Measurements from ENCODE around the gene STXBP6. TPM values are rescaled to one million over a fixed set of nuclear protein-coding genes. Genes with fewer than 3 reads are reported as not detected.

The STXBP6 gene
- total and polyA plus RNA-seq, 2 of the 13 experiments (the other 11 are each of a cell fraction or from before 2014, with no cell fraction given), result 35.3 to 42.8 TPM

DNA sequence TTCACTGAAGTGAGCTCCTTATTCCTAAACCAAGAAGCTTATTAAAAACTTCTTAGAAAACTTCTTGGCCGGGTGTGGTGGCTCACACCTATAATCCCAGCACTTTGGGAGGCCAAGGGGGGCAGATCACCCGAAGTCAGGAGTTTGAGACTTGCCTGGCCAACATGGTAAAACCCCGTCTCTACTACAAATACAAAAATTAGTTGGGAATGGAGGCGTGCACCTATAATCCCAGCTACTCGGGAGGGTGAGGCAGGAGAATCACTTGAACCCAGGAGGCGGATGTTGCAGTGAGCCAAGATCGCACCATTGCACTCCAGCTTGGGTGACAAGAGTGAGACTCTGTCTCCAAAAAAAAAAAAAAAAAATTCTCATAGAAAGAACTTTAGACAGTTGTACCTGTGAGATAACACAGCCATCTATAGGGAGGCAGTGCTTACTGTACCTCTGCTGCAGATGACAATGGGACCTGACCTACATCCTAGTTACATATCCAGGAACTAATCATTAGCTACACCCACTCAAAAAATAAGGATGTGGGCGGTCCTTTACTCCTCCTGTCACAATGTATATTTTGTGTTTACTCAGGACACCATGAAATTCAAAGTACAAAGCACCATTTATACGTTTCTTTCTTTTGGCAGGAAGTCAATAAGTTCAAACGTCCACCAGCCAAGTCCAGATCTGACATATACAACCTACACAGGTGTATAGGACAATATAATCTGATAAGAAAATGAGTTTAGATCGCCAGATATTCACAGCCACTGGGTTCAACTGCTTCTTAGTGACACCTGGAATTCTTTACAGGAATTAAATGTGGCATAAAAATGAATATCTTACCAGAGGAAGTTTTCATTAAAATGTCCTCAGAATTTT is 14.9 kb downstream of the STXBP6 start (continued):
- TF ChIP-seq, protein P1, sequence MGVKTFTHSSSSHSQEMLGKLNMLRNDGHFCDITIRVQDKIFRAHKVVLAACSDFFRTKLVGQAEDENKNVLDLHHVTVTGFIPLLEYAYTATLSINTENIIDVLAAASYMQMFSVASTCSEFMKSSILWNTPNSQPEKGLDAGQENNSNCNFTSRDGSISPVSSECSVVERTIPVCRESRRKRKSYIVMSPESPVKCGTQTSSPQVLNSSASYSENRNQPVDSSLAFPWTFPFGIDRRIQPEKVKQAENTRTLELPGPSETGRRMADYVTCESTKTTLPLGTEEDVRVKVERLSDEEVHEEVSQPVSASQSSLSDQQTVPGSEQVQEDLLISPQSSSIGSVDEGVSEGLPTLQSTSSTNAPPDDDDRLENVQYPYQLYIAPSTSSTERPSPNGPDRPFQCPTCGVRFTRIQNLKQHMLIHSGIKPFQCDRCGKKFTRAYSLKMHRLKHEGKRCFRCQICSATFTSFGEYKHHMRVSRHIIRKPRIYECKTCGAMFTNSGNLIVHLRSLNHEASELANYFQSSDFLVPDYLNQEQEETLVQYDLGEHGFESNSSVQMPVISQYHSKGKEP (CRISPR knock-in tag; IDR thresholded peaks at IDR 0.05), result no peak
- TF ChIP-seq ZNF576 (CRISPR knock-in tag; IDR thresholded peaks at IDR 0.05), result peak; percentile 44; the same call in 1 of the 2 replicates
- TF ChIP-seq MIER3 (CRISPR knock-in tag; IDR thresholded peaks at IDR 0.05; ENCODE audit: borderline replicate concordance), result no peak
- TF ChIP-seq ZZZ3 (CRISPR knock-in tag; IDR thresholded peaks at IDR 0.05; ENCODE audit: borderline replicate concordance), result no peak; the same call in 1 of the 2 replicates
- no peak for TF ChIP-seq HOXA9 (CRISPR knock-in tag; IDR thresholded peaks at IDR 0.05; ENCODE audit: borderline replicate concordance)
- TF ChIP-seq HBP1 (CRISPR knock-in tag; IDR thresholded peaks at IDR 0.05; ENCODE audit: low read depth), result no peak
- no peak for TF ChIP-seq NR2F1 (CRISPR knock-in tag; IDR thresholded peaks at IDR 0.05)
- TF ChIP-seq ZNF614 (CRISPR knock-in tag; IDR thresholded peaks at IDR 0.05; ENCODE audit: borderline replicate concordance), result peak; percentile 94
- TF ChIP-seq, protein P2, sequence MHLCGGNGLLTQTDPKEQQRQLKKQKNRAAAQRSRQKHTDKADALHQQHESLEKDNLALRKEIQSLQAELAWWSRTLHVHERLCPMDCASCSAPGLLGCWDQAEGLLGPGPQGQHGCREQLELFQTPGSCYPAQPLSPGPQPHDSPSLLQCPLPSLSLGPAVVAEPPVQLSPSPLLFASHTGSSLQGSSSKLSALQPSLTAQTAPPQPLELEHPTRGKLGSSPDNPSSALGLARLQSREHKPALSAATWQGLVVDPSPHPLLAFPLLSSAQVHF (CRISPR knock-in tag; IDR thresholded peaks at IDR 0.05), result no peak
- no peak for TF ChIP-seq LCORL (IDR thresholded peaks at IDR 0.05)
- peak; percentile 94 for TF ChIP-seq LCORL (CRISPR knock-in tag; IDR thresholded peaks at IDR 0.05)
- TF ChIP-seq ZNF441 (CRISPR knock-in tag; IDR thresholded peaks at IDR 0.05; ENCODE audit: borderline replicate concordance), result 0 out of 2 replicates have a peak, but pooled peaks have one; percentile 35
- TF ChIP-seq SAFB2 (CRISPR knock-in tag; IDR thresholded peaks at IDR 0.05; ENCODE audit: borderline replicate concordance, low read depth), result no peak
- TF ChIP-seq ZNF784 (CRISPR knock-in tag; IDR thresholded peaks at IDR 0.05; ENCODE audit: borderline replicate concordance), result no peak; the same call in 1 of the 2 replicates
- TF ChIP-seq, protein P3, sequence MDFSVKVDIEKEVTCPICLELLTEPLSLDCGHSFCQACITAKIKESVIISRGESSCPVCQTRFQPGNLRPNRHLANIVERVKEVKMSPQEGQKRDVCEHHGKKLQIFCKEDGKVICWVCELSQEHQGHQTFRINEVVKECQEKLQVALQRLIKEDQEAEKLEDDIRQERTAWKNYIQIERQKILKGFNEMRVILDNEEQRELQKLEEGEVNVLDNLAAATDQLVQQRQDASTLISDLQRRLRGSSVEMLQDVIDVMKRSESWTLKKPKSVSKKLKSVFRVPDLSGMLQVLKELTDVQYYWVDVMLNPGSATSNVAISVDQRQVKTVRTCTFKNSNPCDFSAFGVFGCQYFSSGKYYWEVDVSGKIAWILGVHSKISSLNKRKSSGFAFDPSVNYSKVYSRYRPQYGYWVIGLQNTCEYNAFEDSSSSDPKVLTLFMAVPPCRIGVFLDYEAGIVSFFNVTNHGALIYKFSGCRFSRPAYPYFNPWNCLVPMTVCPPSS (IDR thresholded peaks at IDR 0.05), result no peak
- no peak for TF ChIP-seq NR1H2 (CRISPR knock-in tag; IDR thresholded peaks at IDR 0.05; ENCODE audit: borderline replicate concordance, low read depth)
- TF ChIP-seq, protein P4, sequence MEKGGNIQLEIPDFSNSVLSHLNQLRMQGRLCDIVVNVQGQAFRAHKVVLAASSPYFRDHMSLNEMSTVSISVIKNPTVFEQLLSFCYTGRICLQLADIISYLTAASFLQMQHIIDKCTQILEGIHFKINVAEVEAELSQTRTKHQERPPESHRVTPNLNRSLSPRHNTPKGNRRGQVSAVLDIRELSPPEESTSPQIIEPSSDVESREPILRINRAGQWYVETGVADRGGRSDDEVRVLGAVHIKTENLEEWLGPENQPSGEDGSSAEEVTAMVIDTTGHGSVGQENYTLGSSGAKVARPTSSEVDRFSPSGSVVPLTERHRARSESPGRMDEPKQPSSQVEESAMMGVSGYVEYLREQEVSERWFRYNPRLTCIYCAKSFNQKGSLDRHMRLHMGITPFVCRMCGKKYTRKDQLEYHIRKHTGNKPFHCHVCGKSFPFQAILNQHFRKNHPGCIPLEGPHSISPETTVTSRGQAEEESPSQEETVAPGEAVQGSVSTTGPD (CRISPR knock-in tag; IDR thresholded peaks at IDR 0.05), result peak; percentile 61
- TF ChIP-seq ZFP82 (CRISPR knock-in tag; IDR thresholded peaks at IDR 0.05; ENCODE audit: borderline replicate concordance), result no peak
- TF ChIP-seq SMC3 (IDR thresholded peaks at IDR 0.05; ENCODE audit: low read length), result no peak
- TF ChIP-seq CHCHD3 (CRISPR knock-in tag; IDR thresholded peaks at IDR 0.05), result no peak
- no peak for TF ChIP-seq SKI (IDR thresholded peaks at IDR 0.05; ENCODE audit: partially characterized antibody)

All from HepG2 (cell line).